Memory B cell (primary cell): ENCODE measurements around the gene IL10.
A peak's percentile ranks its signal among the peaks of the same experiment; 100 is the strongest.

ENCODE experiments used
- ATAC-seq: fragments of 150-1000 bp; cut with Tn5 transposase; 2 replicates; pipeline ENCODE4 v1.10.0; 2021; ENCODE audit warnings: low read depth, mild to moderate bottlenecking, moderate library complexity
- DNase-seq, 2 donors: peaks; one replicate each; pipeline ENCODE4 v3.0.0; 2022; ENCODE audit warnings: low spot score in 2 of 2
- H3K27ac Mint-ChIP-seq: one replicate; pipeline ENCODE4 v1.8.0; 2022; ENCODE audit warnings: mild to moderate bottlenecking, moderate library complexity, mixed read lengths
- H3K27me3 Mint-ChIP-seq: one replicate; pipeline ENCODE4 v1.8.0; 2022; ENCODE audit warnings: mixed read lengths
- H3K36me3 Mint-ChIP-seq: one replicate; pipeline ENCODE4 v1.8.0; 2022; ENCODE audit warnings: mild to moderate bottlenecking, mixed read lengths
- H3K4me1 Mint-ChIP-seq: one replicate; pipeline ENCODE4 v1.8.0; 2022; ENCODE audit warnings: mixed read lengths
- H3K4me3 Mint-ChIP-seq: one replicate; pipeline ENCODE4 v1.8.0; 2022; ENCODE audit warnings: mild to moderate bottlenecking, moderate library complexity, mixed read lengths
- H3K9me3 Mint-ChIP-seq: one replicate; pipeline ENCODE4 v1.8.0; 2022; ENCODE audit warnings: mixed read lengths

IL10 gene

GRCh38 chr1:206800411-206800810 is 28.1 kb upstream of the IL10 start:
- H3K4me3 Mint-ChIP-seq: no peak overlapping the region
- no peak overlapping the region for H3K27ac Mint-ChIP-seq
- ATAC-seq: no peak
- no peak for DNase-seq
- peaks cover 14% of the 10 kb centered on the region for H3K4me1 Mint-ChIP-seq
- H3K27me3 Mint-ChIP-seq: no peaks in the 10 kb centered on the region
- H3K36me3 Mint-ChIP-seq: no peaks in the 10 kb centered on the region
- no peaks in the 10 kb centered on the region for H3K9me3 Mint-ChIP-seq

DNA sequence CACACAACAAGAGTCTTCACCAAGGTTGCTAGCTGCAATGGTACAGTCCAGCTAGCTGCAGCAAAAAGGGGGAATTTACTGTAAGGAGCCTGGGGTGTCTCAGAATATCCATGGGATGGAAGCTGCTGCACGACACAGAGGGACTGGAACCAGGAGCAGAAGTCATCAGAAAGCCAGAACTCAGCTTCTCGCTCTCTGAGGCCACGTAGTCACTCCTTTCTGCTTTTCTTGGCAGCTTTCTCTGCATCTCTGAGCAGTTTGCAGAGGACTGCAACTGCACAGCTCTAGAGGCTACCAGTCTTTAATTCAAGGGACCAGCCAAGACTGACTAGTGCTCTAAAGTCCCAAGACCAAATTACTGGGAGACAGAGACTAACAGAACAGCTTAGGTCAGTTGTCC is 27.0 kb upstream of the IL10 start:
- H3K27ac Mint-ChIP-seq: peak overlapping the region; percentile 21
- no peak for DNase-seq
- ATAC-seq: no peak
- H3K27me3 Mint-ChIP-seq: no peaks in the 10 kb centered on the region
- peaks cover 1% of the 10 kb centered on the region for H3K36me3 Mint-ChIP-seq
- H3K9me3 Mint-ChIP-seq: no peaks in the 10 kb centered on the region
- H3K4me3 Mint-ChIP-seq: no peak overlapping the region
- H3K4me1 Mint-ChIP-seq: peaks cover 18% of the 10 kb centered on the region

DNA sequence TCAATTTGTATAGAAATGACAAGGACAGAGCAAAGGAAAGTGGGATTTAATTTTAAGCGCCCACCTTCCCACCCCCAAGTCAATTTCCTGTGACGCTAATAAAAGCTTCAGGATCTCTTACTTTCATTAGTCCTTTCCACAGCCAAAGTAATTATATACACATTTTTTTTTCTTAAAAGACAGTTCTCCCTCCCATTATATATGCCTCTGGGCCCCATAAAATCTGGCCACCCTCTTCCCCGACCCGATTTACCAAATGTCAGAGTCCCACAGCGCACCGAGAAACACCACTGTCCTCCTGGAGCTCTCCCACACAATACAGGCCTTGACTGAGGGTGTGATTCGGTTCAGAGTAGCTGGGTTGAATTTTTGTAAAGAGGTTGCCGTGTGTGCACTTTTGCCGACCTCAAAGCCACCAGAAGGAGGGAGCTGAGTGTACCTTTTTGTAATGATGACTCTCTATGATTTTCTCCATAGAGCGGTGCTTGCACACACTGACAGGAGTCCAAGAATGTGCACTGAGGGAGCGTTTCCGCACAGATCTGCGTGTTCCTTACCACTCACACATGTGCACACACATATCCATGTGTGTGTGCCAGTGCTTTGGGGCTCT is 26.2 kb upstream of the IL10 start:
- DNase-seq (no peak), ATAC-seq (no peak)
- Mint-ChIP-seq H3K27ac (peak overlapping the region; percentile 21), H3K4me1 (peaks cover 23% of the 10 kb centered on the region), H3K4me3 (no peak overlapping the region), H3K27me3 (no peaks in the 10 kb centered on the region), H3K9me3 (no peaks in the 10 kb centered on the region), H3K36me3 (peaks cover 2% of the 10 kb centered on the region)

DNA sequence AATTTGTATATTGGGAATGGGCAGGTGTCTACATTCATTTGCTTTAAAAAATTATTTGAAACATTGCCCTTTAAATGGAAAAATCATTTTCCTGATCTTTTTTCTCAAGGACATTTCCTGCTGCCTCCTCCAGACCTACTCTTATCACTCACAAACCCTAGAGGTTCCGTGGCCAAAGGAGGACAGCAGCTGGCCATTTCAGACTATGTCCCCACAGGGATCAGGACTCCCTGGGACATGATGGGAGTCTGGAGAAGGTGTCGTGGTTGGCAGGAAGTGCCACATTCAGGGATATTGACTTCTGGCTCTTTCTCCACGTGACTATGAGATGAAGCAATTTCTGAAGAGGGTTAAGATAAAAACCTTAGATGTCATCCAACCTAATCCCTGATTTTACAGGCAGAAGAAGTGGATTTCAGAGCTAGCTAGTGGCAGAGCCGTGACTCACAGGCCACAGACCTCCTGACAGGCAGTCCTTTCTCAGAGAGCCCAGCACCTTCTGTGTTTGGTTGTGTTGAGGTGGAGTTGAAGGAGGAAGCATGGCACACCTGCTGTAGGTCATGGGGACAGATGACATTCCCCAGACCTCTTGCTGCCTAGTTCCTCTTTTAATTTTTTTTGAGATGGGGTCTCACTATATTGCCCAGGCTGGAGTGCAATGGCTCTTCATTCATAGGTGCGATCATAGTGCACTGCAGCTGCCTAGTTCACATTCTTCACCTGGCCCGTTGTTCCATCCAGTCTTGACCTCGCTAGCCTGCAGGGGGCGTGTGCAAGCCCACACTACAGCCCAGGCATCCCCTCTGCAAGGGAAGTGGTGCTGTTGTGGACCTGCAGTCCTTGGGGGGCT is 25.5 kb upstream of the IL10 start:
- H3K36me3 Mint-ChIP-seq: peaks cover 2% of the 10 kb centered on the region
- ATAC-seq: peak; percentile 59
- no peaks in the 10 kb centered on the region for H3K27me3 Mint-ChIP-seq
- H3K27ac Mint-ChIP-seq: peak overlapping the region; percentile 33
- no peak overlapping the region for H3K4me3 Mint-ChIP-seq
- peaks cover 22% of the 10 kb centered on the region for H3K4me1 Mint-ChIP-seq
- H3K9me3 Mint-ChIP-seq: no peaks in the 10 kb centered on the region
- no peak for DNase-seq

- H3K36me3 Mint-ChIP-seq: peaks cover 2% of the 10 kb centered on the region
- DNase-seq (no peak), ATAC-seq (no peak)
- H3K27me3 Mint-ChIP-seq: no peaks in the 10 kb centered on the region
- peaks cover 20% of the 10 kb centered on the region for H3K4me1 Mint-ChIP-seq
- H3K9me3 Mint-ChIP-seq: no peaks in the 10 kb centered on the region
- no peak overlapping the region for H3K27ac Mint-ChIP-seq
- H3K4me3 Mint-ChIP-seq: no peak overlapping the region
These were observed 24.7 kb upstream of the IL10 start for GRCh38 chr1:206796981-206797402.

DNA sequence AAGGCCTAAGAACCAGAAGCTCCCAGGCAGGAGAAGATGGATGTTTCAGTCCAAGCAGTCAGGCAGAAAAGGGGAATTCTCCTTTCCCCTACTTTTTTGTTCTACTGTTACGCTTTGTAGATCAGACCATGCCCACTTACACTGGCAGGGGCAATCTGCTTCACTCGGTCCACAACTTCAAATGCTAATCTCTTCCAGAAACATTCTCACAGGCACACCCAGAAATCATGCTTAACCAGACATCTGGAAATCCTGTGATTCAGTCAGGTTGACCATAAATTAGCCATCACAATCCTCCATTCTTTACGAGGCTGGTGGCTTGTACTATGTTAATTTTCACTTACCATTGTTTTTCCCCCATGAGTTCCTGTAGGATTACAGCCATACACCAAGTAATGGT is 23.8 kb upstream of the IL10 start:
- H3K27me3 Mint-ChIP-seq: no peaks in the 10 kb centered on the region
- H3K4me1 Mint-ChIP-seq: peaks cover 24% of the 10 kb centered on the region
- H3K27ac Mint-ChIP-seq: no peak overlapping the region
- DNase-seq (no peak), ATAC-seq (no peak)
- H3K4me3 Mint-ChIP-seq: no peak overlapping the region
- no peaks in the 10 kb centered on the region for H3K9me3 Mint-ChIP-seq
- H3K36me3 Mint-ChIP-seq: peaks cover 2% of the 10 kb centered on the region

- Mint-ChIP-seq H3K9me3 (no peaks in the 10 kb centered on the region), H3K27me3 (no peaks in the 10 kb centered on the region), H3K4me1 (peaks cover 29% of the 10 kb centered on the region), H3K27ac (peak overlapping the region; percentile 86), H3K4me3 (peak overlapping the region; percentile 53), H3K36me3 (peaks cover 2% of the 10 kb centered on the region)
- ATAC-seq: peak; percentile 48
- DNase-seq: no peak
These were observed 22.1 kb upstream of the IL10 start for GRCh38 chr1:206794294-206794908.

- no peak overlapping the region for H3K4me3 Mint-ChIP-seq
These were observed 21.3 kb upstream of the IL10 start for GRCh38 chr1:206793620-206794019.

GRCh38 chr1:206792939-206793607 is 20.8 kb upstream of the IL10 start:
- Mint-ChIP-seq H3K27me3 (no peaks in the 10 kb centered on the region), H3K36me3 (peaks cover 2% of the 10 kb centered on the region), H3K9me3 (no peaks in the 10 kb centered on the region), H3K4me3 (no peak overlapping the region), H3K27ac (peak overlapping the region; percentile 86), H3K4me1 (peaks cover 29% of the 10 kb centered on the region)
- no peak for DNase-seq
- ATAC-seq: peak; percentile 28

More at GRCh38 chr1:206793620-206794019, 21.3 kb upstream of the IL10 start:
- Mint-ChIP-seq H3K27ac (peak overlapping the region; percentile 86), H3K27me3 (no peaks in the 10 kb centered on the region), H3K9me3 (no peaks in the 10 kb centered on the region), H3K4me1 (peaks cover 29% of the 10 kb centered on the region), H3K36me3 (peaks cover 2% of the 10 kb centered on the region)
- DNase-seq (no peak), ATAC-seq (no peak)

DNA sequence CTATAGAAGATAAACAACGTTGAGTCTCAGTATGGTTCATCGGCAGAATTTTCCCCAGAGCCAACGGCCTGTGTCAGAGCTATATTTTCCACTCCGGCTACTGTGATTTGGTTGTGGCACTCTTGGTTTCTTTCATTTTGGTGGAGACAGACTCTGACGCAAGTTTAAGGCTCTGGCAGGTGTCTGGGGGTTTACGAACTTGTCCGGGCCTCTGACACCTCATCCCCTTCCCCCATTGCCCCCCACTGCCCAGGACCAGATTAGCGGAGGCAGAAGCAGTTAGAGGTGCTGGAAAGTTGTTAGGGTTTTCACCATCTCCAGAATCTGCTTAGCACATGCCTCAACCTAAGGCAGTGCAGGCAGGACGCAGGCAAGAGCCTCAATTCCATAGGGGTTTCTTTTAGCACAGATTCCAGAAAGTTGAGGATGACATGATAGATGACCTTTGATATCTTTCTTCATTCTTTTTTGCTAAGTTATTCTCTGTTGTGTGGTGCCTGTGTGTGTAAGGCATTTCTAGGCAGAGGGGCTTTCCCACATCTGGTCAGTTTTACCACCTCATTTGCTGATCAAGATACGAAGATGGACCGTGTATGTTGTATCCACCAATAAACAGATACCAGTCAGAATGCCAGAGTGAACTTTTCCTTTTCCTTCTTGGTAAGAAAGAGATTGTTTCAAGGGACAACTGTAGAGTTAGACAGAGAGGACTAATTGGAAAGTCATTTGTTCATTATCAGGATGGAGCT is 18.4 kb upstream of the IL10 start:
- H3K27ac Mint-ChIP-seq: peak overlapping the region; percentile 83
- no peaks in the 10 kb centered on the region for H3K27me3 Mint-ChIP-seq
- DNase-seq: no peak
- peak overlapping the region; percentile 50 for H3K4me3 Mint-ChIP-seq
- H3K36me3 Mint-ChIP-seq: peaks cover 2% of the 10 kb centered on the region
- peaks cover 40% of the 10 kb centered on the region for H3K4me1 Mint-ChIP-seq
- no peaks in the 10 kb centered on the region for H3K9me3 Mint-ChIP-seq
- peak; percentile 71 for ATAC-seq

DNA sequence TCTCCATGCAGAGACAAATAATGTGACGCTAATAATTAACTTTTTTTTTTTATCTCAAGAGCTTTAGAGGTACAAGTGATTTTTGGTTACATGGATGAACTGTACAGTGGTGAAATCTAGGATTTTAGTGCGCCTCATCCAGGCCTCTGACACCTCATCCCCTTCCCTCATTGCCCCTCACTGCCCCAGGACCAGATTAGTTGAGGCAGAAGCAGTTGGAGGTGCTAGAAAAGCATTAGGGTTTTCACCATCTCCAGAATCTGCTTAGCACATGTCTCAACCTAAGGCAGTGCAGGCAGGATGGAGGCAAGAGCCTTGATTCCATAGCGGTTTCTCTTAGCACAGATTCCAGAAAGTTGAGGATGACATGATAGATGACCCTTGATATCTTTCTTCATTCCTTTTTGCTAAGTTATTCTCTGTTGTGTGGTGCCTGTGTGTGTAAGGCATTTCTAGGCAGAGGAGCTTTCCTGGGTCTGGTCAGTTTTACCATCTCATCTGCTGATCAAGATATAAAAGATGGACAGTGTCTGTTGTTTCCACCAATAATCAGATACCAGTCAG is 16.3 kb upstream of the IL10 start:
- Mint-ChIP-seq H3K9me3 (no peaks in the 10 kb centered on the region), H3K4me3 (no peak overlapping the region), H3K36me3 (no peaks in the 10 kb centered on the region), H3K27me3 (no peaks in the 10 kb centered on the region), H3K4me1 (peaks cover 41% of the 10 kb centered on the region), H3K27ac (peak overlapping the region; percentile 39)
- ATAC-seq (no peak), DNase-seq (no peak)

- peaks cover 37% of the 10 kb centered on the region for H3K4me1 Mint-ChIP-seq
- H3K9me3 Mint-ChIP-seq: no peaks in the 10 kb centered on the region
- H3K27me3 Mint-ChIP-seq: no peaks in the 10 kb centered on the region
- ATAC-seq (no peak), DNase-seq (no peak)
- no peak overlapping the region for H3K4me3 Mint-ChIP-seq
- H3K27ac Mint-ChIP-seq: no peak overlapping the region
- no peaks in the 10 kb centered on the region for H3K36me3 Mint-ChIP-seq
These were observed 15.6 kb upstream of the IL10 start for GRCh38 chr1:206787891-206788290.

- Mint-ChIP-seq H3K36me3 (no peaks in the 10 kb centered on the region), H3K27ac (no peak overlapping the region), H3K9me3 (no peaks in the 10 kb centered on the region), H3K27me3 (no peaks in the 10 kb centered on the region), H3K4me3 (no peak overlapping the region), H3K4me1 (peaks cover 42% of the 10 kb centered on the region)
- no peak for DNase-seq
- no peak for ATAC-seq
These were observed 14.1 kb upstream of the IL10 start for GRCh38 chr1:206786212-206786886.
